ENCODE data around the gene DLK1. TPM values are rescaled to one million over a fixed set of nuclear protein-coding genes. Genes with fewer than 3 reads are reported as not detected.

DLK1 gene
- total RNA-seq, 1 experiment from 2014 or later: 0.69 TPM

GRCh38 chr14:100723135-100723829, 3.4 kb upstream of the DLK1 start:
- intact Hi-C loops (cut with micrococcal nuclease; ENCODE audit: unreplicated experiment): no loop called here
- no peaks in the 10 kb centered on the region for H3K9me3 ChIP-seq (ENCODE audit: control insufficient read depth, insufficient read depth, low read depth, low read length)
- no peaks in the 10 kb centered on the region for H3K36me3 ChIP-seq (ENCODE audit: control insufficient read depth, insufficient read depth, low read length)
- ATAC-seq: no peak
- TF ChIP-seq SIN3A (IDR thresholded peaks at IDR 0.05; ENCODE audit: borderline replicate concordance, insufficient read depth, low read depth, low read length): no peak
- no peak for TF ChIP-seq TCF7L2 (IDR thresholded peaks at IDR 0.05; ENCODE audit: low read depth, low read length)
- no peak for TF ChIP-seq CTCF (IDR thresholded peaks at IDR 0.05)
- TF ChIP-seq POLR2AphosphoS5 (IDR thresholded peaks at IDR 0.05; ENCODE audit: low read depth, low read length): no peak
- no peak for TF ChIP-seq REST (IDR thresholded peaks at IDR 0.05; ENCODE audit: insufficient read depth in 1 of 2, low read depth in 2 of 2, low read length in 1 of 2)
- H3K4me3 ChIP-seq (ENCODE audit: low read depth in 2 of 2, low read length in 2 of 2): no peak overlapping the region
- POLR2A ChIA-PET: no interaction called here
- no peak overlapping the region for H3K27ac ChIP-seq (ENCODE audit: low read length)
- H3K27me3 ChIP-seq (ENCODE audit: control insufficient read depth, insufficient read depth, low read length): no peaks in the 10 kb centered on the region
- BruUV-seq (replicated peaks): no TSS peak
- in situ Hi-C loops (cut with HindIII; ENCODE audit: low pct_unique_long_range_greater_than_20kb, low sequenced_read_pairs): no loop called here
- DNase-seq (ENCODE audit: low read depth, low spot score): no peak
- no peaks in the 10 kb centered on the region for H3K4me1 ChIP-seq (ENCODE audit: control insufficient read depth, insufficient read depth, low read length)
- CTCF ChIA-PET: no interaction called here

GRCh38 chr14:100723830-100724437, 2.8 kb upstream of the DLK1 start:
- ChIA-PET CTCF (no interaction called here), POLR2A (no interaction called here)
- DNase-seq (ENCODE audit: low read depth, low spot score) (no peak), ATAC-seq (no peak)
- in situ Hi-C loops (cut with HindIII; ENCODE audit: low pct_unique_long_range_greater_than_20kb, low sequenced_read_pairs) (no loop called here), intact Hi-C loops (cut with micrococcal nuclease; ENCODE audit: unreplicated experiment) (no loop called here)
- no peaks in the 10 kb centered on the region for H3K4me1 ChIP-seq (ENCODE audit: control insufficient read depth, insufficient read depth, low read length)
- no peak overlapping the region for H3K27ac ChIP-seq (ENCODE audit: low read length)
- no peaks in the 10 kb centered on the region for H3K36me3 ChIP-seq (ENCODE audit: control insufficient read depth, insufficient read depth, low read length)
- no peak overlapping the region for H3K4me3 ChIP-seq (ENCODE audit: low read depth in 2 of 2, low read length in 2 of 2)
- H3K27me3 ChIP-seq (ENCODE audit: control insufficient read depth, insufficient read depth, low read length): no peaks in the 10 kb centered on the region
- H3K9me3 ChIP-seq (ENCODE audit: control insufficient read depth, insufficient read depth, low read depth, low read length): no peaks in the 10 kb centered on the region
- TF ChIP-seq SIN3A (IDR thresholded peaks at IDR 0.05; ENCODE audit: borderline replicate concordance, insufficient read depth, low read depth, low read length) (no peak), POLR2AphosphoS5 (IDR thresholded peaks at IDR 0.05; ENCODE audit: low read depth, low read length) (no peak), TCF7L2 (IDR thresholded peaks at IDR 0.05; ENCODE audit: low read depth, low read length) (no peak), CTCF (IDR thresholded peaks at IDR 0.05) (no peak), REST (IDR thresholded peaks at IDR 0.05; ENCODE audit: insufficient read depth in 1 of 2, low read depth in 2 of 2, low read length in 1 of 2) (no peak)
- no TSS peak for BruUV-seq (replicated peaks)

All from Panc1 (cell line).